ENCODE data around the gene UNC13B.
"Not testable (repeated sequence)": the region's sequence is repeated elsewhere in the genome, so short reads cannot be mapped to it uniquely, and the experiment has no call there.

UNC13B gene

GRCh38 chr9:35177520-35177919 is 15.7 kb downstream of the UNC13B start:
- TF ChIP-seq ELF4 (IDR thresholded peaks at IDR 0.05) (no peak), SP1 (IDR thresholded peaks at IDR 0.05) (no peak), L3MBTL2 (conservative IDR thresholded peaks at IDR 0.05) (no peak), HDGF (IDR thresholded peaks at IDR 0.05; ENCODE audit: borderline replicate concordance) (no peak), LEF1 (IDR thresholded peaks at IDR 0.05; ENCODE audit: borderline replicate concordance) (no peak), NFRKB (IDR thresholded peaks at IDR 0.05) (no peak), CTBP1 (IDR thresholded peaks at IDR 0.05; ENCODE audit: borderline replicate concordance) (no peak), ZNF384 (IDR thresholded peaks at IDR 0.05) (no peak), BHLHE40 (IDR thresholded peaks at IDR 0.05; ENCODE audit: borderline replicate concordance) (no peak), ARNT (IDR thresholded peaks at IDR 0.05) (no peak), PKNOX1 (IDR thresholded peaks at IDR 0.05) (no peak), FOXM1 (IDR thresholded peaks at IDR 0.05; ENCODE audit: borderline replicate concordance) (no peak), FOXK2 (IDR thresholded peaks at IDR 0.05) (no peak), TARDBP (IDR thresholded peaks at IDR 0.05) (no peak), SUZ12 (IDR thresholded peaks at IDR 0.05) (no peak), FOXA1 (IDR thresholded peaks at IDR 0.05) (no peak)
- ChIA-PET POLR2A (no interaction called here), CTCF (no interaction called here)
- no peak for DNase-seq (ENCODE audit: extremely low spot score)

DNA sequence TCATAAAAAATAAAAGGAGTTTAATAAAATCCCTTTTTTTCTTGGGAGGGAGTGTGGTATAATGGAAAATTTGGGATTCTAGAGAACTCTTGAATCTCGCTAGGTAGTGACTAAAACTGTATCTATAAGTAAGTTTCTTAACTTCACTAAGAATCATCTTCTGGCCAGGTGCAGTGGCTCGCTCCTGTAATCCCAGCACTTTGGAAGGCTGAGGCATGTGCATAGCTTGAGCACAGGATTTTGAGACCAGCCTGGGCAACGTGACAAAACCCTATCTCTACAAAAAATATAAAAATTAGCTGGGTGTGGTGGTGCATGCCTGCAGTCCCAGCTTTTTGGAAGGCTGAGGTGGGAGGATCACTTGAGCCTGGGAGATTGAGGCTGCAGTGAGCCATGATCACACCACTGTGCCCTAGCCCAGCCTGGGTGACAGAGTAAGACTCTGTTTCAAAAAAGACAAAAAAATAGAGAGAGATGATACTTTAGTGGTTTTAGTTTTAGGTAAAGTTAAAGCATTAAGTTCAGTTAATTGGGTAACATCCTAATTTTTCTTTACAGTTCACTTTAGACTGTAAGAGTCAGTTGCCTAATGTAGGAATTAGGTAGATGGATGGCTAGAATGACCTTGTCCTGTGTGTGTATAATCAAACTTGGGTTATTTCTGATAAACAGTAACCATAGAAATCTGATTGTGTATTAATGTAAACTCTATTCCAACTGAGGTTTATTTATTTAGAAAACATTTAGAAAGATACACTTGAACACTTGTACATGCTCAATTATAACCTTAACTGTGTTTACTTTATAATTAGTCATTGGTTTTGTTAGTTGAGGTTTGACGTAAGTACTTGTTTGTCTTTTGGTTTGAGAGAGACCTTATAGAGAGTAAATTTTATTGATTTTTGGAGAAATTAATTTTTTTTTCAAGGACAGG is 17.8 kb downstream of the UNC13B start:
- ChIA-PET POLR2A (no interaction called here), CTCF (interaction anchor here (0.6 kb wide), 1 partner anchor 162 kb away, joined by 6 read pairs; no protein-coding TSS in a partner anchor)
- TF ChIP-seq ELF4 (IDR thresholded peaks at IDR 0.05) (no peak), NFRKB (IDR thresholded peaks at IDR 0.05) (no peak), FOXA1 (IDR thresholded peaks at IDR 0.05) (no peak), FOXM1 (IDR thresholded peaks at IDR 0.05; ENCODE audit: borderline replicate concordance) (no peak), TARDBP (IDR thresholded peaks at IDR 0.05) (no peak), HDGF (IDR thresholded peaks at IDR 0.05; ENCODE audit: borderline replicate concordance) (no peak), L3MBTL2 (conservative IDR thresholded peaks at IDR 0.05) (no peak), LEF1 (IDR thresholded peaks at IDR 0.05; ENCODE audit: borderline replicate concordance) (no peak), FOXK2 (IDR thresholded peaks at IDR 0.05) (no peak)
- no peak for DNase-seq (ENCODE audit: extremely low spot score)

GRCh38 chr9:35180801-35181200 is 19.0 kb downstream of the UNC13B start:
- CTCF ChIA-PET, result no interaction called here
- no peak for DNase-seq (ENCODE audit: extremely low spot score)
- POLR2A ChIA-PET, result no interaction called here
- TF ChIP-seq L3MBTL2 (conservative IDR thresholded peaks at IDR 0.05) (no peak), BHLHE40 (IDR thresholded peaks at IDR 0.05; ENCODE audit: borderline replicate concordance) (no peak), ZNF384 (IDR thresholded peaks at IDR 0.05) (no peak), ELF4 (IDR thresholded peaks at IDR 0.05) (no peak)

DNA sequence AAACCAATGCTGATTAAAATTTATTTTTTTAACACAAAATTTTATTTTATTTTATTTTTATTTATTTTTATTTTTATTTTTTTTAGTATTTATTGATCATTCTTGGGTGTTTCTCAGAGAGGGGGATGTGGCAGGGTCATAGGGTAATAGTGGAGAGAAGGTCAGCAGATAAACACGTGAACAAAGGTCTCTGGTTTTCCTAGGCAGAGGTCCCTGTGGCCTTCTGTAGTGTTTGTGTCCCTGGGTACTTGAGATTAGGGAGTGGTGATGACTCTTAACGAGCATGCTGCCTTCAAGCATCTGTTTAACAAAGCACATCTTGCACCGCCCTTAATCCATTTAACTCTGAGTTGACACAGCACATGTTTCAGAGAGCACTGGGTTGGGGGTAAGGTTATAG is 20.6 kb downstream of the UNC13B start:
- CTCF ChIA-PET, POLR2A ChIA-PET: not testable (repeated sequence)

GRCh38 chr9:35182996-35183754 is 21.4 kb downstream of the UNC13B start:
- DNase-seq (ENCODE audit: extremely low spot score); POLR2A ChIA-PET; CTCF ChIA-PET: not testable (repeated sequence)

More for the DNA sequence above, 20.6 kb downstream of the UNC13B start:
- not testable (repeated sequence) for DNase-seq (ENCODE audit: extremely low spot score)

- CTCF ChIA-PET; DNase-seq (ENCODE audit: extremely low spot score); POLR2A ChIA-PET: not testable (repeated sequence)
Observed at GRCh38 chr9:35183755-35184480, 22.1 kb downstream of the UNC13B start.

DNA sequence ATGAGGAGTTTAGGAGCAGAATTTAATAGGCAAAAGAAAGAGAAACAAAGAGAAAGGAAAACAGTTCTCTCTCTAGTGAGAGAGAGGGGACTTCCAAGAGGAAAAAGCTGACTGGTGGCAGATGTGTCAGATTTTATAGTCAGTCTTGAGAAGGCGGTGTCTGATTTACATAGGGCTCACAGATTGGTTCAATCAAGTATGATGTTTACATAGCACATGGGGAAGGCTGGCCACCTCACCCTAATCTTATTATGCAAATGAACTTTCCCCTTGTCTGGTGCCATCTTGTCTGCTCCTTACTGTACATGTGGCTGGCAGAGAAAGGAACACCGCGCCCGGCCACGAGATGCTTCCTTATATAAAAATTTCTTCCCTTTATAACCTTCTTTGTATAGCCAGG is 24.7 kb downstream of the UNC13B start:
- TF ChIP-seq LEF1 (IDR thresholded peaks at IDR 0.05; ENCODE audit: borderline replicate concordance) (no peak), SUZ12 (IDR thresholded peaks at IDR 0.05) (no peak), FOXA1 (IDR thresholded peaks at IDR 0.05) (no peak), ELF4 (IDR thresholded peaks at IDR 0.05) (no peak), L3MBTL2 (conservative IDR thresholded peaks at IDR 0.05) (no peak), HDGF (IDR thresholded peaks at IDR 0.05; ENCODE audit: borderline replicate concordance) (no peak), CTBP1 (IDR thresholded peaks at IDR 0.05; ENCODE audit: borderline replicate concordance) (no peak), FOXK2 (IDR thresholded peaks at IDR 0.05) (no peak), SP1 (IDR thresholded peaks at IDR 0.05) (no peak)
- DNase-seq (ENCODE audit: extremely low spot score), result no peak
- POLR2A ChIA-PET, result no interaction called here
- CTCF ChIA-PET, result no interaction called here

GRCh38 chr9:35190203-35190602 is 28.4 kb downstream of the UNC13B start:
- POLR2A ChIA-PET, result no interaction called here
- CTCF ChIA-PET, result no interaction called here
- TF ChIP-seq NFRKB (IDR thresholded peaks at IDR 0.05) (no peak), BHLHE40 (IDR thresholded peaks at IDR 0.05; ENCODE audit: borderline replicate concordance) (no peak), HDGF (IDR thresholded peaks at IDR 0.05; ENCODE audit: borderline replicate concordance) (no peak), L3MBTL2 (conservative IDR thresholded peaks at IDR 0.05) (no peak), SUZ12 (IDR thresholded peaks at IDR 0.05) (no peak), FOXA1 (IDR thresholded peaks at IDR 0.05) (no peak), CTBP1 (IDR thresholded peaks at IDR 0.05; ENCODE audit: borderline replicate concordance) (no peak), ZNF384 (IDR thresholded peaks at IDR 0.05) (no peak), LEF1 (IDR thresholded peaks at IDR 0.05; ENCODE audit: borderline replicate concordance) (no peak), SP1 (IDR thresholded peaks at IDR 0.05) (no peak), FOXK2 (IDR thresholded peaks at IDR 0.05) (no peak), ARNT (IDR thresholded peaks at IDR 0.05) (no peak), TARDBP (IDR thresholded peaks at IDR 0.05) (no peak), ELF4 (IDR thresholded peaks at IDR 0.05) (no peak), PKNOX1 (IDR thresholded peaks at IDR 0.05) (no peak), FOXM1 (IDR thresholded peaks at IDR 0.05; ENCODE audit: borderline replicate concordance) (no peak)

More at GRCh38 chr9:35190203-35190602, 28.4 kb downstream of the UNC13B start:
- DNase-seq (ENCODE audit: extremely low spot score), result no peak
